ENCODE measurements around the gene SELENOV.

SELENOV gene

DNA sequence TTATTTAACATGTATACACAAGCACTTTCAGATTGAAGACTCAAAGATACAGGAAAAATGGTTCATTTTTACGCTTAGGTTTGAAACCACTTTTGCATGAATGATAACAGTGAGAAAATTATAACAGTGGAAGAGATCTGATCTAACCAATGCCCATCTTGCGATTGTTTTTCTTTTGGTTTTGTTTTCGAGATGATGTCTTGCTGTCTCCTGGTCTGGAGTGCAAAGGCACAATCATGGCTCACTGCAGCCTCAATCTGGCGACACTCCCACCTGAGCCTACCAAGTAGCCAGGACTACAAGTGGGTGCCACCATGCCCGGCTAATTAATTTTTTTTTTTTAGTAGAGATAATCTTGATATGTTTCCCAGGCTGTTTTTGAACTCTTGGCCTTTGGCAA, 35.3 kb downstream of the SELENOV start:
- DNase-seq (ENCODE audit: extremely low read depth, low read depth), result no peak
- TF ChIP-seq, protein P1, sequence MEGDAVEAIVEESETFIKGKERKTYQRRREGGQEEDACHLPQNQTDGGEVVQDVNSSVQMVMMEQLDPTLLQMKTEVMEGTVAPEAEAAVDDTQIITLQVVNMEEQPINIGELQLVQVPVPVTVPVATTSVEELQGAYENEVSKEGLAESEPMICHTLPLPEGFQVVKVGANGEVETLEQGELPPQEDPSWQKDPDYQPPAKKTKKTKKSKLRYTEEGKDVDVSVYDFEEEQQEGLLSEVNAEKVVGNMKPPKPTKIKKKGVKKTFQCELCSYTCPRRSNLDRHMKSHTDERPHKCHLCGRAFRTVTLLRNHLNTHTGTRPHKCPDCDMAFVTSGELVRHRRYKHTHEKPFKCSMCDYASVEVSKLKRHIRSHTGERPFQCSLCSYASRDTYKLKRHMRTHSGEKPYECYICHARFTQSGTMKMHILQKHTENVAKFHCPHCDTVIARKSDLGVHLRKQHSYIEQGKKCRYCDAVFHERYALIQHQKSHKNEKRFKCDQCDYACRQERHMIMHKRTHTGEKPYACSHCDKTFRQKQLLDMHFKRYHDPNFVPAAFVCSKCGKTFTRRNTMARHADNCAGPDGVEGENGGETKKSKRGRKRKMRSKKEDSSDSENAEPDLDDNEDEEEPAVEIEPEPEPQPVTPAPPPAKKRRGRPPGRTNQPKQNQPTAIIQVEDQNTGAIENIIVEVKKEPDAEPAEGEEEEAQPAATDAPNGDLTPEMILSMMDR (IDR thresholded peaks at IDR 0.05; ENCODE audit: low read depth, low read length), result no peak

DNA sequence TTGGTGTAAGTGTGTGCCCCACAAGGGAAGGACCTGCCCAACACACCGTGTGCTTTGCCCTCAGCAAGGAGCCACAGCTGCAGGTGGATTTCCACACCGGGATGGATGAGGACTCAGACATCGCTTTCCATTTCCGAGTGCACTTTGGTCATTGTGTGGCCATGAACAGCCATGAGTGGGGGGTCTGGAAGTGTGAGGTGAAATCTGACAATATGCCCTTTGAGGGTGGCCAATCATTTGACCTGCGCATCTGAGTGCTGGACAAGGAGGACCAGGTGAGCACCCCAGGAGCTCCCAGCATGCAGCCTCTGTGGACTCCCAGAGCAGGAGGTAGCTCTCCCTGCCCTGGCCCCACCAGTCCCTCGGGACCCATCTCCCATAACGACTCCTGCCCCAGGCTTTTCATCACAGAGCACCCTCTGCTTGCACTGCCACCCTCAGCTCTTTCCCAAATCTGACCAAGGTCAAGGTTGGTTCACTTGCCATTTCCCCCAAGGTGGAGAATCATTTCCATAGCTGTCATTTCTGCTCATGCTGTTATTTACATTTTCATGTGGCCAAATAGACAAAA, 38.2 kb downstream of the SELENOV start:
- TF ChIP-seq, protein P1 (IDR thresholded peaks at IDR 0.05; ENCODE audit: low read depth, low read length), result no peak
- DNase-seq (ENCODE audit: extremely low read depth, low read depth), result no peak

DNA sequence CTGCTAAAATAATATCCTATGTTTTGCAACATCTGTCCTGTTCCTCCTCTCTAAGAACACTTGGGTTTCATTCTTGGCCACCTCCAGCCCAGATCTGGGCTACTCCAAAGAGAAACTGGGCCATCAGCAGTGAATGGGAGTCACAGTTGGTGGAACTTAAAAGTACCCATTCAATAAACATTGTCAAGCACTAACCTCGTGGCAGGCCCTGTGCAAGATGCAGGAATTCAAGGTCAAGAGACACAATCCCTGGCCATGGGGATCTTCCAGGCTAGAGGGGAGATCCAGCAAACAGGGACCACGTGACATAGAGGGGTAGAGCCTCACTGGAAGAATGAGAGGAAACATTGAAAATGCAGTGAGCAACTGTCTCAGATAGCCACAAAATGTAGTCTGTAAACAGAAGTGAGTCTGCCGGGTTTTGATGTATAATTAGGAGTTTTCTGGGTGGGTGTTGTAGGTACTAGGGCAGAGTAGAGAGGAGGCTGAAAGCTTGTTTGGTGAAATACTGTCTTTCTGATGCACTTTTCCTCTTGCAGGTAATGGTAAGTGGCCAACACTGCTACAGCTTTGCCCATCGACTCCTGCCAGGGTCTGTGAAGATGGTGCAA, 39.9 kb downstream of the SELENOV start:
- TF ChIP-seq, protein P1 (IDR thresholded peaks at IDR 0.05; ENCODE audit: low read depth, low read length), result no peak
- DNase-seq (ENCODE audit: extremely low read depth, low read depth), result no peak

DNA sequence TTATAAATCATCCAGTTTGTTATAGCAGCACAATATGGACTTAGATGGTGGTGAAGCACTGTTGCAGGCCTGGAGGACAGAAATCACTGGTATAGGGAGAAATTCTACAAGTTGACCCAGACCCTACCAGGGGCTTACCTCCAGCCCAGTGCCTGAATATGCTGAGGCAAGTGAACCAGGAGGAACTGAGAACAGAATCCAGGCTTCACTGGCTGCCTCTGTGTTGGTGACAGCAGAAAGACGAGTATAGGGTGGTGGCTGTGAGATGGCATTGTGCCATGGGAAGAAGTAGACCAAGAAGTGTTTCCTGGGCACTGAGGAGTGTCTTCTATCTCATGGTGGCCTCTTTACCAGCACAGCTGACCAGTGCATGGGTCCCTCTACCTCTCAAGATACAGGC, 40.9 kb downstream of the SELENOV start:
- no peak for DNase-seq (ENCODE audit: extremely low read depth, low read depth)
- TF ChIP-seq, protein P1 (IDR thresholded peaks at IDR 0.05; ENCODE audit: low read depth, low read length), result no peak

DNA sequence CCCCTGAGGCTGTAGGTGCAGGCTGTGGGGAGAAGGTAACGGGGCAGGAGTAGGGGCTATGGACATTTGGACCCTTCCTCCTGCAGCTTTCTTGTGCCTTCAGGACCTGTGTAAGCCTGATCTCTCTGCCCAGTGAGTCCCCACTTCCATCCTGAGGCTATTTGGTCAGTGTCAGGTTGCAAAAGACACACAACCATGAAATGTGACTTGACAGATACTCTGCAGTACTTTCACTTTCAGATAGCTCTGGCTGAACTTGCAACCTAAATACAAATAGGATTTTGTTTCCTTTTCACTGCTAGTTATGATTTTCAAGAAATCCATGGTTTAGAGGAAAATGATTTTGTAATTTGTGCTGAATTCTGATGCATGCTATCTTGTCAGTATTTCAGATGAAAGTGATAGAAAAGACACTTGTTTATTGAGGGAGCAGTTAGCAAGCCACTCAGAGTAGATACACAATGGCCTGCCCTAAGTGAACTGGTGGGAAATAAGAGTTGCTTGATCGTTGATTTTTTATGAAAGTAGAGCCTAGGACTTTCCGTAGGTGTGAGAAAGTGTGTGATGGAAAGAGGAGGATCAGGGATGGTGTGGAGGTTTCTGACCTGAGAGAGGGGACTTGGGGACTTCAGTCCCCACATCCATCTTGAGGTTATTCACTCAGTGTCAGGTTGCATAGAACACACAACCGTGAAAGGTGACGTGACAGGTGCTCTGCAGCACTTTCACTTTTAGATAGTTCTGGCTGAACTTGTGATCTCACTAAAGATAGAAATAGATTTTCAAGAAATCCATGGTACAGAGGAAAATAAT, 43.1 kb downstream of the SELENOV start:
- DNase-seq (ENCODE audit: extremely low read depth, low read depth), result no peak

DNA sequence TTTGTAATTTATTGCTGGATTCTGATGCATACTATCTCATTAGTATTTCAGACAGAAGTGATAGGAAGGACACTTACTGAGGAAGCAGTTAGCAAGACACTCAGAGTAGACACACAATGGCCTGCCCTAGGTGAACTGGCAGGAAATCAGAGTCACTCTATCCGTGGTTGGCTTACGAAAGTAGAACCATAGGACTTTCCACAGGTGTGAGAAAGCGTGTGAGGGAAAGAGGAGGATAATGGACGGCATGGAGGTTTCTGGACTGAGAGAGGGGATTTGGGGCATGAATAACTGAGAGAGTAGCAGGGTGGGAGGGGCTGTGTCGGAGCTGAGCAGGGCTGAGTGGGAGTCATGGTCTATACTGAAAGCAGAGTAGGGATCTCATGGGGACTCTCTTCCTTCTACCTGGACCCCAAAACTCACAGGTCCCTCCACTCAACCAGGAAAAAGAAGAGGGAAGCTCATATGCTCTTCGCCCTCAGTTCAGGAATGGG, 43.7 kb downstream of the SELENOV start:
- TF ChIP-seq, protein P1 (IDR thresholded peaks at IDR 0.05; ENCODE audit: low read depth, low read length), result no peak
- DNase-seq (ENCODE audit: extremely low read depth, low read depth), result no peak

More for the DNA sequence above, 43.1 kb downstream of the SELENOV start:
- TF ChIP-seq, protein P1 (IDR thresholded peaks at IDR 0.05; ENCODE audit: low read depth, low read length), result no peak

DNA sequence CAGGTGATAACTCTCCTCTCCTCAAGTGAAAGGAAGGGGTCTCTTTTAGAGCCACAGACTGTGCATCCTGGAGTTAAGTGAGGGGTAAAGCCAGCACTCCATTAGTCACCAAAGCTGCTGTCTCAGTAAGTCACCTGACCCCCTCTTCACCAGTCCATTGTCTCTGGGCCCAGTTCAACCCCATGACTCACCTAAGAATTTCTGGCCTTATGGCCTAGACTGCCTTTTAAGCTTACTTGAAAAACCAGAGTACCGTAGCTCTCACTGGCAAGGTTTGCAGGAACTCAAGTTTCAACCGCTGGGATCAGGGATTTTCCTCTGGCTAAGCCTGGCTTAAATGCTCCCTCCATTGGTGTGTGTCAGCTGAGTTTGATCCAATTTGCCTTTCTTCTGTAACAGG, 48.5 kb downstream of the SELENOV start:
- DNase-seq (ENCODE audit: extremely low read depth, low read depth), result no peak
- TF ChIP-seq, protein P1 (IDR thresholded peaks at IDR 0.05; ENCODE audit: low read depth, low read length), result no peak
